ENCODE results near the gene COPZ2.
"Not testable (repeated sequence)": the region's sequence is repeated elsewhere in the genome, so short reads cannot be mapped to it uniquely, and the experiment has no call there.

Gene COPZ2

GRCh38 chr17:48014595-48015111 lies 22.9 kb downstream of the COPZ2 start:
- H3K4me3 ChIP-seq (ENCODE audit: low read length): no peak overlapping the region
- DNase-seq (ENCODE audit: low read depth, low spot score): no peak

- DNase-seq (ENCODE audit: low read depth, low spot score): no peak
- no peak overlapping the region for H3K4me3 ChIP-seq (ENCODE audit: low read length)
Measured at GRCh38 chr17:48013876-48014594, 23.6 kb downstream of the COPZ2 start.

- DNase-seq (ENCODE audit: low read depth, low spot score): no peak
Measured at GRCh38 chr17:48012654-48013053, 24.9 kb downstream of the COPZ2 start.

GRCh38 chr17:48012151-48012520 lies 25.5 kb downstream of the COPZ2 start:
- DNase-seq (ENCODE audit: low read depth, low spot score): peak; percentile 78

More at GRCh38 chr17:48012654-48013053, 24.9 kb downstream of the COPZ2 start:
- H3K4me3 ChIP-seq (ENCODE audit: low read length): peak overlapping the region; percentile 60

GRCh38 chr17:48011405-48012150 lies 26.0 kb downstream of the COPZ2 start:
- DNase-seq (ENCODE audit: low read depth, low spot score): peak; percentile 64
- peak overlapping the region; percentile 60 for H3K4me3 ChIP-seq (ENCODE audit: low read length)

More at GRCh38 chr17:48012151-48012520, 25.5 kb downstream of the COPZ2 start:
- peak overlapping the region; percentile 60 for H3K4me3 ChIP-seq (ENCODE audit: low read length)

- H3K4me3 ChIP-seq (ENCODE audit: low read length): no peak overlapping the region
- no peak for DNase-seq (ENCODE audit: low read depth, low spot score)
Measured at GRCh38 chr17:48010193-48010592, 27.4 kb downstream of the COPZ2 start.

- DNase-seq (ENCODE audit: low read depth, low spot score): no peak
Measured at GRCh38 chr17:48006936-48007709, 30.5 kb downstream of the COPZ2 start.

GRCh38 chr17:48004983-48005382 lies 32.6 kb downstream of the COPZ2 start:
- H3K4me3 ChIP-seq (ENCODE audit: low read length): no peak overlapping the region
- DNase-seq (ENCODE audit: low read depth, low spot score): no peak

More at GRCh38 chr17:48006936-48007709, 30.5 kb downstream of the COPZ2 start:
- no peak overlapping the region for H3K4me3 ChIP-seq (ENCODE audit: low read length)

- no peak overlapping the region for H3K4me3 ChIP-seq (ENCODE audit: low read length)
- DNase-seq (ENCODE audit: low read depth, low spot score): no peak
Measured at GRCh38 chr17:48003417-48004151, 34.0 kb downstream of the COPZ2 start.

GRCh38 chr17:48002916-48003416 lies 34.6 kb downstream of the COPZ2 start:
- no peak overlapping the region for H3K4me3 ChIP-seq (ENCODE audit: low read length)

GRCh38 chr17:48002266-48002915 lies 35.2 kb downstream of the COPZ2 start:
- DNase-seq (ENCODE audit: low read depth, low spot score): no peak
- H3K4me3 ChIP-seq (ENCODE audit: low read length): no peak overlapping the region

More at GRCh38 chr17:48002916-48003416, 34.6 kb downstream of the COPZ2 start:
- DNase-seq (ENCODE audit: low read depth, low spot score): no peak

- not testable (repeated sequence) for H3K4me3 ChIP-seq (ENCODE audit: low read length); DNase-seq (ENCODE audit: low read depth, low spot score)
Measured at GRCh38 chr17:48001657-48002056, 35.9 kb downstream of the COPZ2 start.

GRCh38 chr17:48001197-48001596 lies 36.4 kb downstream of the COPZ2 start:
- no peak for DNase-seq (ENCODE audit: low read depth, low spot score)

GRCh38 chr17:47999582-47999981 lies 38.0 kb downstream of the COPZ2 start:
- peak; percentile 67 for DNase-seq (ENCODE audit: low read depth, low spot score)
- no peak overlapping the region for H3K4me3 ChIP-seq (ENCODE audit: low read length)

More at GRCh38 chr17:48001197-48001596, 36.4 kb downstream of the COPZ2 start:
- H3K4me3 ChIP-seq (ENCODE audit: low read length): no peak overlapping the region

GRCh38 chr17:47998044-47998443 lies 39.6 kb downstream of the COPZ2 start:
- DNase-seq (ENCODE audit: low read depth, low spot score): no peak
- no peak overlapping the region for H3K4me3 ChIP-seq (ENCODE audit: low read length)

GRCh38 chr17:47997586-47997985 lies 40.0 kb downstream of the COPZ2 start:
- DNase-seq (ENCODE audit: low read depth, low spot score): no peak

GRCh38 chr17:47996201-47996600 lies 41.4 kb downstream of the COPZ2 start:
- no peak for DNase-seq (ENCODE audit: low read depth, low spot score)
- H3K4me3 ChIP-seq (ENCODE audit: low read length): no peak overlapping the region

More at GRCh38 chr17:47997586-47997985, 40.0 kb downstream of the COPZ2 start:
- no peak overlapping the region for H3K4me3 ChIP-seq (ENCODE audit: low read length)
